H1 (cell line): ENCODE results near the gene BRPF1. TPM values are rescaled to one million over a fixed set of nuclear protein-coding genes. Genes with fewer than 3 reads are reported as not detected.

ENCODE experiments used
- ASH2L ChIP-seq: fragments of 200-600, 300-600 bp; sonication (generic); IDR thresholded peaks from one replicate; pipeline ENCODE4 v1.7.1; 2017; ENCODE audit warnings: low read length
- GABPA ChIP-seq: IDR thresholded peaks from 2 replicates; pipeline ENCODE4 v1.6.1; 2011; ENCODE audit warnings: mild to moderate bottlenecking, low read length, moderate library complexity, borderline replicate concordance; ENCODE audit not compliant: insufficient read depth
- KDM1A ChIP-seq: fragments of 200-600, 300-600 bp; sonication (generic); IDR thresholded peaks from 2 replicates; pipeline ENCODE4 v1.7.1; 2016; ENCODE audit warnings: mild to moderate bottlenecking, low read length, borderline replicate concordance
- MAX ChIP-seq: IDR thresholded peaks from 2 replicates; pipeline ENCODE4 v1.6.1; 2012; ENCODE audit warnings: inconsistent platforms
- NANOG ChIP-seq: IDR thresholded peaks from 2 replicates; pipeline ENCODE4 v1.6.1; 2011; ENCODE audit warnings: low read length, low read depth, mild to moderate bottlenecking, inconsistent platforms; ENCODE audit not compliant: insufficient read depth, poor library complexity, severe bottlenecking
- RBBP5 ChIP-seq: IDR thresholded peaks from 2 replicates; pipeline ENCODE4 v1.7.1; 2012; ENCODE audit warnings: low read depth, mild to moderate bottlenecking, inconsistent platforms, low read length, moderate library complexity, borderline replicate concordance
- TAF7 ChIP-seq: optimal IDR thresholded peaks from 2 replicates; pipeline ENCODE3; 2011; ENCODE audit warnings: low read depth, mild to moderate bottlenecking, inconsistent platforms, low read length, moderate library complexity, borderline replicate concordance
- polyA plus RNA-seq, 7 experiments: library from polyadenylated mRNA; depleted of rRNA in 3 of 7; stranded (reverse) in 5 of 7; unstranded in 2 of 7; fragments of >200 nt in 5 of 7; fragments of 200-250 nt in 2 of 7; gene quantifications; 1 replicate in 5 of 7; 2 replicates in 1 of 7; 4 replicates in 1 of 7; pipeline versions ENCODE4 v1.2.1 to v1.2.3, GENCODE V29; 2011 to 2013; ENCODE audit warnings: missing spikeins in 2 of 7, mixed read lengths in 2 of 7
- total RNA-seq: library from RNA; stranded (reverse); fragmentation: NEBNext Ultra II Directional; extraction: Animal tissue kit (Norgen Biotek cat#: 25700); gene quantifications from 2 replicates; pipeline ENCODE4 v1.2.1, GENCODE V29; 2021
- TF ChIP-seq, protein P1 (sequence below): fragments of 300-600 bp; sonication (generic); IDR thresholded peaks from 2 replicates; pipeline ENCODE4 v1.7.1; 2012; ENCODE audit warnings: low read length, moderate library complexity, mild to moderate bottlenecking, inconsistent platforms; ENCODE audit not compliant: insufficient replicate concordance

BRPF1 gene
- total and polyA plus RNA-seq, 2 of the 8 experiments (the other 6 are each of a cell fraction or from before 2014, with no cell fraction given), result 11.3 to 21.7 TPM

DNA sequence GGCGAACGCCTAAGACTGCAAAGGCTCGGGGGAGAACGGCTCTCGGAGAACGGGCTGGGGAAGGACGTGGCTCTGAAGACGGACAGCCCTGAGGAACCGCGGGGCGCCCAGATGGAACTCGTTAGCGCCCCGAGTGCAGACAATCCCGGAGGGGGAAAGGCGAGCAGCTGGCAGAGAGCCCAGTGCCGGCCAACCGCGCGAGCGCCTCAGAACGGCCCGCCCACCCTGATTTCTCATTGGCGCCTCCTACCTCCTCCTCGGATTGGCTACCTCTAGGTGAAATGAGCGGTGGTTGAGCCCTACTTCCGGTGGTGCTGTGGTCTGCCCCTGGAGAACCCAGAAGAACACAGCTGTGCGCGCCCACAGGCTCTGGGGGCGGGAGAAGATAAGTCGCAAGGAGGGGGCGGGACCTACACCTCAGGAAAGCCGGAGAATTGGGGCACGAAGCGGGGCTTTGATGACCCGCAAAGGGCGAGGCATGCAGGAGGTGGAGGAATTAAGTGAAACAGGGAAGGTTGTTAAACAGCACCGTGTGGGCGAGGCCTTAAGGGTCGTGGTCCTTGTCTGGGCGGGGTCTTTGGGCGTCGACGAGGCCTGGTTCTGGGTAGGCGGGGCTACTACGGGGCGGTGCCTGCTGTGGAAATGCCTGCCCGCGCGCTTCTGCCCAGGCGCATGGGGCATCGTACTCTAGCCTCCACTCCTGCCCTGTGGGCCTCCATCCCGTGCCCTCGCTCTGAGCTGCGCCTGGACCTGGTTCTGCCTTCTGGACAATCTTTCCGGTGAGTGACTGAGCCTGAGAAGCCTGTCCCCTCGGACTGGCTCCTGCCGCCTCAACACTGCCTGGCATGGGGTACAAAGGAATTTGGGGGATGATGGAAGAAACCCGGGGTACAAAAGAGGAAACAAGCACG is 18.4 kb downstream of the BRPF1 start, which contains the start of gene OGG1 (continued):
- TF ChIP-seq, protein P1, sequence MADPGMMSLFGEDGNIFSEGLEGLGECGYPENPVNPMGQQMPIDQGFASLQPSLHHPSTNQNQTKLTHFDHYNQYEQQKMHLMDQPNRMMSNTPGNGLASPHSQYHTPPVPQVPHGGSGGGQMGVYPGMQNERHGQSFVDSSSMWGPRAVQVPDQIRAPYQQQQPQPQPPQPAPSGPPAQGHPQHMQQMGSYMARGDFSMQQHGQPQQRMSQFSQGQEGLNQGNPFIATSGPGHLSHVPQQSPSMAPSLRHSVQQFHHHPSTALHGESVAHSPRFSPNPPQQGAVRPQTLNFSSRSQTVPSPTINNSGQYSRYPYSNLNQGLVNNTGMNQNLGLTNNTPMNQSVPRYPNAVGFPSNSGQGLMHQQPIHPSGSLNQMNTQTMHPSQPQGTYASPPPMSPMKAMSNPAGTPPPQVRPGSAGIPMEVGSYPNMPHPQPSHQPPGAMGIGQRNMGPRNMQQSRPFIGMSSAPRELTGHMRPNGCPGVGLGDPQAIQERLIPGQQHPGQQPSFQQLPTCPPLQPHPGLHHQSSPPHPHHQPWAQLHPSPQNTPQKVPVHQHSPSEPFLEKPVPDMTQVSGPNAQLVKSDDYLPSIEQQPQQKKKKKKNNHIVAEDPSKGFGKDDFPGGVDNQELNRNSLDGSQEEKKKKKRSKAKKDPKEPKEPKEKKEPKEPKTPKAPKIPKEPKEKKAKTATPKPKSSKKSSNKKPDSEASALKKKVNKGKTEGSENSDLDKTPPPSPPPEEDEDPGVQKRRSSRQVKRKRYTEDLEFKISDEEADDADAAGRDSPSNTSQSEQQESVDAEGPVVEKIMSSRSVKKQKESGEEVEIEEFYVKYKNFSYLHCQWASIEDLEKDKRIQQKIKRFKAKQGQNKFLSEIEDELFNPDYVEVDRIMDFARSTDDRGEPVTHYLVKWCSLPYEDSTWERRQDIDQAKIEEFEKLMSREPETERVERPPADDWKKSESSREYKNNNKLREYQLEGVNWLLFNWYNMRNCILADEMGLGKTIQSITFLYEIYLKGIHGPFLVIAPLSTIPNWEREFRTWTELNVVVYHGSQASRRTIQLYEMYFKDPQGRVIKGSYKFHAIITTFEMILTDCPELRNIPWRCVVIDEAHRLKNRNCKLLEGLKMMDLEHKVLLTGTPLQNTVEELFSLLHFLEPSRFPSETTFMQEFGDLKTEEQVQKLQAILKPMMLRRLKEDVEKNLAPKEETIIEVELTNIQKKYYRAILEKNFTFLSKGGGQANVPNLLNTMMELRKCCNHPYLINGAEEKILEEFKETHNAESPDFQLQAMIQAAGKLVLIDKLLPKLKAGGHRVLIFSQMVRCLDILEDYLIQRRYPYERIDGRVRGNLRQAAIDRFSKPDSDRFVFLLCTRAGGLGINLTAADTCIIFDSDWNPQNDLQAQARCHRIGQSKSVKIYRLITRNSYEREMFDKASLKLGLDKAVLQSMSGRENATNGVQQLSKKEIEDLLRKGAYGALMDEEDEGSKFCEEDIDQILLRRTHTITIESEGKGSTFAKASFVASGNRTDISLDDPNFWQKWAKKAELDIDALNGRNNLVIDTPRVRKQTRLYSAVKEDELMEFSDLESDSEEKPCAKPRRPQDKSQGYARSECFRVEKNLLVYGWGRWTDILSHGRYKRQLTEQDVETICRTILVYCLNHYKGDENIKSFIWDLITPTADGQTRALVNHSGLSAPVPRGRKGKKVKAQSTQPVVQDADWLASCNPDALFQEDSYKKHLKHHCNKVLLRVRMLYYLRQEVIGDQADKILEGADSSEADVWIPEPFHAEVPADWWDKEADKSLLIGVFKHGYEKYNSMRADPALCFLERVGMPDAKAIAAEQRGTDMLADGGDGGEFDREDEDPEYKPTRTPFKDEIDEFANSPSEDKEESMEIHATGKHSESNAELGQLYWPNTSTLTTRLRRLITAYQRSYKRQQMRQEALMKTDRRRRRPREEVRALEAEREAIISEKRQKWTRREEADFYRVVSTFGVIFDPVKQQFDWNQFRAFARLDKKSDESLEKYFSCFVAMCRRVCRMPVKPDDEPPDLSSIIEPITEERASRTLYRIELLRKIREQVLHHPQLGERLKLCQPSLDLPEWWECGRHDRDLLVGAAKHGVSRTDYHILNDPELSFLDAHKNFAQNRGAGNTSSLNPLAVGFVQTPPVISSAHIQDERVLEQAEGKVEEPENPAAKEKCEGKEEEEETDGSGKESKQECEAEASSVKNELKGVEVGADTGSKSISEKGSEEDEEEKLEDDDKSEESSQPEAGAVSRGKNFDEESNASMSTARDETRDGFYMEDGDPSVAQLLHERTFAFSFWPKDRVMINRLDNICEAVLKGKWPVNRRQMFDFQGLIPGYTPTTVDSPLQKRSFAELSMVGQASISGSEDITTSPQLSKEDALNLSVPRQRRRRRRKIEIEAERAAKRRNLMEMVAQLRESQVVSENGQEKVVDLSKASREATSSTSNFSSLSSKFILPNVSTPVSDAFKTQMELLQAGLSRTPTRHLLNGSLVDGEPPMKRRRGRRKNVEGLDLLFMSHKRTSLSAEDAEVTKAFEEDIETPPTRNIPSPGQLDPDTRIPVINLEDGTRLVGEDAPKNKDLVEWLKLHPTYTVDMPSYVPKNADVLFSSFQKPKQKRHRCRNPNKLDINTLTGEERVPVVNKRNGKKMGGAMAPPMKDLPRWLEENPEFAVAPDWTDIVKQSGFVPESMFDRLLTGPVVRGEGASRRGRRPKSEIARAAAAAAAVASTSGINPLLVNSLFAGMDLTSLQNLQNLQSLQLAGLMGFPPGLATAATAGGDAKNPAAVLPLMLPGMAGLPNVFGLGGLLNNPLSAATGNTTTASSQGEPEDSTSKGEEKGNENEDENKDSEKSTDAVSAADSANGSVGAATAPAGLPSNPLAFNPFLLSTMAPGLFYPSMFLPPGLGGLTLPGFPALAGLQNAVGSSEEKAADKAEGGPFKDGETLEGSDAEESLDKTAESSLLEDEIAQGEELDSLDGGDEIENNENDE, result no peak
- TF ChIP-seq GABPA, result peak; percentile 52; the same call in 1 of the 2 replicates
- TF ChIP-seq KDM1A, result no peak; the same call in 1 of the 2 replicates
- peak; percentile 36; the same call in 1 of the 2 replicates for TF ChIP-seq MAX
- peak; percentile 5 for TF ChIP-seq NANOG
- TF ChIP-seq RBBP5, result 0 out of 2 replicates have a peak, but pooled peaks have one; percentile 30
- TF ChIP-seq ASH2L, result peak; percentile 42
- peak; percentile 77 for TF ChIP-seq TAF7
